GM18858 (cell line): ENCODE measurements around the gene ARHGAP26.

Experiments
- ATAC-seq: cut with Tn5 transposase; IDR thresholded peaks from one replicate; pipeline ENCODE4 v1.9.1; 2021; ENCODE audit not compliant: unreplicated experiment

ARHGAP26 gene

DNA sequence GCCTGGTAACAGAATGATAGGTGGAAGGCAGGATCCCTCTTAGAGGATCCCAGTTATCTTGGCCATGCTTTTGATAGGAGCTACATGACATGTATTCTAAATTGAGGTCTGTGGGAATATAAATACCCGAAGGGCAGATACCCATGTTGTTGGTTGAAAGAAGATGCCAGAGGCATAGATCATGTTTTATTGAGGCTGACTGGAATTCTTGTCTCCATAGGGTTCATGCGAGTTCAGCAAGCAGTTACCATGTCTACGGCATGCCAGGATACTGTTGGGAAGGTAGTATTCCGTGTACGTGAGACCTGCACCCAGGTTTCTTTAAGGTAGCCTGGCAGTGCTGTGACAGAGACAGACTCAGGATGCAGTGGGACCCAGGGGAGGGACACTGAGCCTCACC lies 402.6 kb downstream of the ARHGAP26 start:
- ATAC-seq: no peak

DNA sequence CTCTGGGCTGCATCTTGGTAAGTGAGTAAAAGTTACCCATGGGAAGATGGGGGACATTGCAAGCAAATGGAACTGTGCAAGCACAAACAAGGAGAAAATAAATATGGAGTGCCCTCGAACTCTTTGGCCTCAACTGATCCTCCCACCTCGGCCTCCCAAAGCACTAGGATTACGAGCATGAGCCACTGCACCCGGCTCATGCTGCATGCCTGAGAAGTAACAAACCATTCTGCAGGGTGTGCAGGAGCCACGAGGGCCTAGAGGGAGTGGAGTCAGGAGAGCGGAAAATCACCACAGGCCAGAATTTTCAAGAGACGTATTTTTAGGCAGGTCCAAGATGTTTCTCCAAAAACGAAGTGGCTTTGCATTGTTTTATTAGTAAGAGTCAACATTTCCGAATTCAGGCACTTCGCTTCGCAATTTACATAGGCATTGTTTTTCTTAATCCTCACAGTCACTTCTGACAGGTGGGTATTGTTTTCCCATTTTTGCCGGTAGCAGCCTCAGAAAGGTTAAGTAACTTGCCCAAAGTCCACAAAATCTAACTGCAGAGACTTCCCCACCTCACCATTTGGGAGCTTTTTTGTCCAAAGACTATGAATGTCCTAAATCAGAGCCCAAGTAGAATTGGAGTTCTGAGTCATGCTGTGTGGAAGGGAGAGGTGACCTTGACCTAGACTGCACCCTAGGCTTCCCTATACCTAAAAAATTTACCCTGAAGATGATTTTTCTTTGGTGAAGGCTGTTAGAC lies 403.1 kb downstream of the ARHGAP26 start:
- no peak for ATAC-seq

DNA sequence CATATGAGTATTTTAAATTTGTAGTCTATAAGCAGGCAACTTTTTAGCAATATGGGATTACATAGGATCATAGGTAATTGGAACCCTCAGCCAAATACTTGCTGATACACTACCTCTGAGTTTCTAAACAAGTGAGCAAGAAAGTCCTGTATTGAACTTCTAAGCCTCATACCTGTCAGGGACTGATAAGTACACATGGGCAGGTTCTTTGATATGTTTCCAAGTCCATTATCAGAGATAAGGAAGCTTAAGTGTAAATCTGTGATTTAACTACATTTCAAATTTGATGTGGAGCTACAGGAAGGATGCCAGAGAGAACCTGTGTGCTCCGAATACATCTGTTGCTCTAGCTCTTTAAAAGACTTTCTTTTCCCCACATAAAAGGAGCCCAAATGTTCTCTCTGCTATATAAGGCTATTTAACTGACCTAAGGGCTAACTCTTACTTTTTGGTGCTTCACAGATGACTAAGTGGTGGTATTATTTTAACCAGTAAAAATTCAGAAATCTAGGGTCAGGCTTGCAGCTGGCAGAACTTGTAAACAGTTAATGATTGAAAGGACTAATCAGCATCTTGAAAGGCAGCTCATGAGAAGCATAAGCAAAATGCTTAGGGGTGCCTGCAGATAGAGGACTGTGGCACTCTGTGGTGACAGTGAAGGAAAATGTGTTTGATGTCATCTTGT lies 404.7 kb downstream of the ARHGAP26 start:
- peak; percentile 85 for ATAC-seq

DNA sequence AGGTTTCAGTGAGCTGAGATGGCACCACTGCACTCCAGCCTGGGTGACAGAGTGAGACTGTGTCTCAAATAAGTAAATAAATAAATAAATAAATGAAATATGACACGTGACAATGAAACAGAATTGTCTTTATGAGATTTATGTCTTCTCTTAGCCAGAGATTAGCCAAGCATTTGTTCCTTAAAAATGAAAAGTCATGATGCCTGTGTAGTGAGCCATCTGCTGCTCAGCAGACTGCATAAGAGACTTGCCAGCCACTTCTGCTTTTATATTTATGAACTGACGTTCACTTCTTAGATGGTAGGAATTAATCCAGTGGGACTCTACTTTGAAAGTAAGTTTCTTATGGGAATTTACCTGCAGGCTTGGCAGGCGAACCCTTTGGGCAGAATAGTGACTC lies 405.9 kb downstream of the ARHGAP26 start:
- no peak for ATAC-seq

DNA sequence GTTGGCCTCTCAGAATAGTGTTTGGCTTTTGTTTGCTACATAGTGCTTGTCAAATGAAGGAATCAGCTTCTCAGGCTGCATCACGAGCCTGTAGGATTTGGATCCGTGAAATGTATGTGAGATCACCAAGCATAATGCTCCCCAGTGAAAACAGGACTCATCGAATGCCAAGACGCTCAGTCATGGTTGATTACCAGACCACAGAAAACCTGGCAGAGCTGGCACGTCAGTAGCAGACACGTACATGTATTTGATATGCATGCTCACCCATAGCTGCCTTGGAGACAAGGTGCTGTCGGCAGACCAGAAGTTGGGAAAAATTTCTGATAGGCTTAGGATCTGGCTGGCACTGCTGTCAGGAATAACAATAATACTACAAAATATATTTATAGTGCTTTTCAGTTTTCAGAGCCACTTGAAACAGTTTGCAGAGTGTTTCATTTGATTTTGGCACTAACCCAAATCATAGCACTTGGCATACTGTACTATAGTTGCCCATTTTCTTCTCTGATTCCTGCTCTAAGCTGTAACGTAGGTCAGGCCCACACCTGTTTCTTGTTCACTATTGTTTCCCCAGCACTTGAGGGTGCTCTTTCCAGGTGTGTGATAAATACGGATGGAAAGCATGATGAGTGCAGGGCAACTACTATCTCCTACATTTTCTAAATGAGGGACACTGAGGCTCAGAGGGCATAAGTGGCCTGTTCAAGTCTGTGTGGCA lies 407.2 kb downstream of the ARHGAP26 start:
- ATAC-seq: no peak

DNA sequence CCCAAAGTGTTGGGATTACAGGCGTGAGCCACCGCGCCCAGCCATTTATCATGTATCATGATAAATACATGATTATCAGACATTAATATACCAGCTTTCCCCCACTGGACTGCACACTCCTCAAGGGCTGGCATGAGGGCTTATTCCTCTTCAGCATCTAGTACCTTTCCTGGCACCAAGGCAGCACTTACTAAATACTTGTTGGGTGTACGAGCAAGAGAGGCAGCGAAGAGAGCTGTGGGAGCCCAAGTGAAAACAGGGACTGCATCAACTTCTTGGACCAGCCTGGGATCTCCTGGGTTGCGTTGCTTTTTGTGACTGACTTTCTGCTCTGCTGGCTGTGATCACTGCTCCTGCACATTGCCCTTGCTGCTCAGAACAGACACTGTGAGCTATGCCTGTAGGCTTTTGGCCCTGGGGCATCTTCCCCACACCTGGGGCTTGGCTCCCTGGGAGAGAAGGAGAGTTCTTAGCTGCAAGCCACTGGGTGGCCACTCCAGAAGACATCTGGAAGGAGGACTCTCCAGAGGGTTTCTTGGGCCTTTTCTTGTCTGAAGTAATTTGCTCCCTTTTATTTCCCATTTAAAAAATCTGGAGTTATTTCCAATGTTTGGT lies 409.1 kb downstream of the ARHGAP26 start:
- ATAC-seq: no peak

DNA sequence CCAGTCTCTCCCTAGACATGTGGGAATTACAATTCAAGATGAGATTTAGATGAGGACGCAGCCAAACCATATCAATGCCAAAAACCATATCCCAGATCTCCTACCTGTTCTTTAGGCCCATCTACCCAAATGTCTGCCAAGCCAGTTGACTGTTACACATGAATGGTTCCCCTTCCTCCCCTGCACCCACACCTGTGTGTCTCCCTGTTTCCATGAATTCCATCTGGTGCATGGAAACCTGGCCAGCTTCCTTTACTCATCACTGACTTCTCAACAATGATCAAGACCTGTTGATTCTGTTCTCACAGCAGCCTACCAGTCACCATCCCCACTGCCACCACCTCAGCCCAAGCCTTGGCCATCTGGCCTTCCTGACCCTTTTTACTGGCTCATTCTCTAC lies 410.6 kb downstream of the ARHGAP26 start:
- ATAC-seq: no peak

DNA sequence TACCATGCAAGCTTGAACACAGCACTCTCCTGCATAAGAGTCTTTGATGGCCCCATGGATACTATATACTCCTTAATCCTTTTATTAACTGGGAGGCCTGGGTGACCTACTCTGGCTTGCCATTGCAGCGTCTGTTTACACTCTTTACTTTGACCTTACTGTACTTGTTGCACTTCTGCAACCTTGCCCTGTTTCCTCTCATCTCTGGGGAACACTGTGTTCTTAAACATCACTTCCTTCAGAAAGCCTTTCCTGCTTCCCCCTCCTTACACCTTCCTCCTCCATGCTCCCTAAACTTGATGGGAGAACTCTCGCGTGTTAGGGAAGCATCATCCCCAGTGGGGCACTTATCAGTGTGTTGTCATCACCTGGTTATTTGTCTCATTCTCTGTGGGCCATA lies 411.0 kb downstream of the ARHGAP26 start:
- ATAC-seq: no peak

DNA sequence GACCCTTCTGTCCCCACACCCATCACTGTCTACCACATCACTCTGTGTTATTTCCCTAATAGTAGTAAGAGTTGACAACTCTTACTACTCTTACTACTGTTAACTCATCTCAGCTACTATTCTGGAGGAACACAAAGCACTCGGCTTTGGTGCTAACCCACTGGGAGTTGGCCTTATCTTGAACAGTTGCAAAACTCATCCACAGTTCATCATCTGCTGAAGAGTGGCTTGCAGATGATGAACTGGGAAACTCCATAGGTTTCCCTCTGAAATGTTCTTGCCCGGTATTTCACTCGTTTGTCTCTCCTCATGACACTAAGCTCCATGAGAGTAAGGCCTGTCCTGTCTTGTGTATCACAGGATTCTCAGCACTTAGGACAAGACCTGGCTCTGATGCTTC lies 411.9 kb downstream of the ARHGAP26 start:
- no peak for ATAC-seq

DNA sequence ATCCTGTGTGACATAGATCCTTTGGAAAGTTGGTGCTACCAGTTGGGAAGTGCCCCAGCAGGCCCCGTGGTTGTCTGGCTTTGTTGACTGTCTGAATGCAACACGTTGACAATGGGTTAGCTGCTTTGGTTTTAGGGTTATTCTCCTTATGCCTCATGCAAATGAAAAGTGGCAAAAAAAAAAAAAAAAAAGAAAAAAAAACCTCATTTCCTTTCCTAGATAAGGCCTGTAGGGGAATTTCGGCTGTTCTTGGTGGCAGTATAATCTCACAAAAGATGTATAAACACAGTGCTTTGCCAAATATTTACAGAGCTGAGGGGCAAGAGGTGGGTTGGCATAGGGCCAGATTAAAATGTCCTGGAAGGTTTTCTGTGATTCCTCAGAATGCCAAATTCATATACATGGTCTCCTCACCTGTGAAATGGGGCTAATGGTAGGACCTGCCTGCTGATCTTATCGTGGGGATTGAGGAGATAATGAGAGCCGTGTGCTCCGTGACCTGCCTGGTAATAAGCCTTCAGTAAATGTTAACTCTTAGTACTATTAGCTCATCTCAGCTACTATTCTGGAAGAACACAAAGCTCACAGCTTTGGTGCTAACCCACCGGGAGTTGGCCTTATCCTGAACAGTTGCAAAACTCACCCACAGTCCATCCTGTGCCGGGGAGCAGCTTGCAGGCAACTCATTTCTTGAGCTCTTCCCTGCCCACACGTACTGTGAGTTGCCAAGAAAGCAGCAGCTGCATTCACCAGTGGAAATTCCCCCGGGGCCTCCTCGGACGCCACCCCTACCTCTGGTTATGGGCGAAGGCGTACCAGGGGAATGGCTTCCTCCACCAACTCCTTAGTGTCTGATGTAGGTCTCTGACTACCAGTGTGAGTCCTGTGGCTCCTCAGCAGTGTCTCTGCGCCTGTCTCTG lies 413.0 kb downstream of the ARHGAP26 start:
- peak; percentile 51 for ATAC-seq

DNA sequence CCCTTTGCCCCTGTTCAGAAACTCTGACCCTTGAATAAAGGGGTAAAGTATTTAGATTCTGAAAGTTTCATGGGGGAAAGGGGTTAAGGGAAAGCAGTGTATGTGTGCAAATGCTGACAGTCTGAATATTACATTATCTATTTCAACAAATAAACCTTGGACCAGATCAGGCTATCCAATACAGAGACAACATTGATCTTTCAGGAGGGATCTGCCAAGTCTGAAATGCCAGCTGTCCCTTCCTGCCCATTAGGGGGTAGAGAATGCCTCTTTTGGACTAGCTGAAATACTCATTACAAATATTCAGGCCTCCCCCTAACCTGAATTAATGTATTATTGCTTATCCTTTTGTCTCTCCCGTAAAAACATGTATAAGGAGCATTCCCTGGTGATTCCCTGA lies 413.8 kb downstream of the ARHGAP26 start:
- no peak for ATAC-seq

DNA sequence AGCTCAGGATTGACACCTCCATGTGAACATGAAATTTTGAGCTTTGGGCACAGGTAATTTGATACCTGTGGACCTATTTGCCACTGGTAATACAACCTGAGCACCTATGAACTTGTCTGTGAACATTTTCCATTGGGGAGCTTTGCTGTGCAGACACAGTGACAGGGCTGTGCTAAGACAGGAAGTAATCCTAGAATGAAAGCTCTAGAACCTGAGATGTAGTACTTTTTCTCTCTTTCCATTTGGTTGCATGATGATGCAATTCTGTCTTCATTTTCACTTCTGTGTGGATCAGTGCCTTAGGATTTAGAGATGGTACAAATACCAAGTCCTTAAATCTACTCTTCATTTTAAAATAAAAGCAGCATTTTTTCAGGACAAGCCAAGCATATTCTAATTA lies 416.4 kb downstream of the ARHGAP26 start:
- peak; percentile 28 for ATAC-seq

DNA sequence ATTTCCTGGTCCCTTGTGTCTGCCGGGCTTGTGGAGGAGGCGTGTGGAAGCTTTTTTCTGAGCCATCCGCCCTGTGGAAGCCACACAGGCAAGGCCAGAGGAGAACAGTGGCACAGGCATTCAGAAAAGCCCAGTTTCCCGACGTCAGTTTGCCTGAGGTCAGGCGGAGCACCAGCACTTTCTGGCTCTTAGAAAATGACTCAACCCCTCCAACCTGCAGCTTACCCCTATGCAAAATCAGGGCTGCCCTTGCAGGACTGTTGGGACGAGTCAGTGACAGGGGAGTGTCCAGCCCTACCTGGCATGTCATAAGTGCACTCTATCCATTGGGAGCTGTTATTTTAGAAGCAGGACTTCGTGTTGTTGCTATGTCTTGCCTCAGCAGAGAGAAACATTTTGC lies 417.3 kb downstream of the ARHGAP26 start:
- ATAC-seq: no peak

DNA sequence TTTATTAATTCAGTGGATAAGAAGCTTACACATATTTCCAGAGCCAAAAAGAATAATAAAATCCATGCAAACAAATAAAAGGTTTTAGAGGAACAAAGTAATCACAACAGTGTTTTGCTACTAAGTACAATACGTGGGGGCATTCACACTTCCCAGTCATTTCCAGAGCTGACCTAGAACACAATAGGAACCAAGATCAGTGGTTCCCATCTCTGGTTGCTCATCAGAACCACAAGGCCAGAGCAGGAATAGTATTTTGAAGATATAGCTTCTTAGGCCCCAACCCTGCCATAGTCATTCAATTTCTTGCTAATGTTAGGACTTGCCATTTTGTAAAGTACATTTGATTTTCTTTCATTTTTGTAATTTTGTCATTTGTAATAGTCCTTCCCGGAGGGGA lies 417.9 kb downstream of the ARHGAP26 start:
- no peak for ATAC-seq

DNA sequence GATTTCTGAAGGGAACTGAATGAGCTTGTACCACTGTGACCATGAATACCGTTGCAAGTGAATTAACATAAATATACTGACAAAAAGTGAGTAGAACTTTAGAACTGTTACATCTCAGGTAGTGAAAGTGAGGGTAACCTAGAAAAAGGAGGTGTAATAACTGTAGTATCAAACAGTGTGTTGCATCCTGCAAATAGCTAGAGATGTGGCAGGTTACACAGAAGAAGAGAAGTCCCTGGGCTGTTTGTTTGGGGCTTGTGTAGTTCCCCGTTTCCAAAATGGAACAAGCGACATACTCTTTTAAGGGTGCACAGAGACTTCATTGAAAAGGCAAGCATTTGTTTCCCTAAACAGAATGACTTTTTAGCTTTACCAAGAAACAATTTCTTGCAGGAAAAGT lies 418.5 kb downstream of the ARHGAP26 start:
- ATAC-seq: no peak

DNA sequence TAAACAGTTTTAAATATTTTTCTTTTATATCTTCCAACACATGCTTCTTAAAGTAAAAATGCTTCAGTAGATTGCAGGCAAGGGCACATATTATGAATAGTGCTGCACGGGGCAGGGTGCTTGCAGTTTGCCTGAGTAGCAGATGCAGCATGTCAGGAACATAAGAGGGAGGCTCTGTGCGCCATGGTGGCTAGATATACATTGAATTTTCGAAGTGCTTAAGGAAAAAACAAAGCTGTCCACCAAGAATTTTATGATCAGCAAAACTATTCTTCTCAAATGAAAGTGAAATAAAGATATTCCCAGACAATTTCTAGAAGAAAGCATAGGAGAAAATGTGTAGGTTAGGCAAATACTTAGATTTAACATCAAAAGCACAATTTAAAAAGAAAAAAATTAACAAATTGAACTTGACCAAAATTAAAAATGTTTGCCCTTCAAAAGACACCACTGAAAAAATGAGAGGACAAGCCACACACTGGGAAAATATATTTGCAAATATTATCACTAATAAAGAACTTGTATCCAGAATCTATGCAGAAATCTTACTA lies 420.2 kb downstream of the ARHGAP26 start:
- no peak for ATAC-seq

DNA sequence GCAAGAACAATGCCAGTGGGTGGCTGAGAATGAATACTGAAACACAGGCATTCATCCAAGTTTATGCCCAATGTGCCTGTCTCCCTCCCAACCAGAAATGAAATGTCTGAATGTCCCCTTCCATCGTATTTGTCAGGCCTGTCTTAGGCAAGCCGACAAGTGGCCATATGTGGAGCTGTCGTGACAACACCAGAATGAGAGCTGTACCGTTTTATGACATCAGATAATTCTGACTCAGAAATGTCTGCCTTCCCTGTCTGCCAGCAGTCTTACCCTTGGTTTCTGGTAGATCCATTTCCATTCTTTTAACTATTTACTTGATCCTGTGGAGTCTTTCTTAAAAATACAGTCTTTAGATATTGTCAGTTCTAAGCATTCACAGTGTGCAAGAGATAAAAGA lies 421.5 kb downstream of the ARHGAP26 start:
- no peak for ATAC-seq

DNA sequence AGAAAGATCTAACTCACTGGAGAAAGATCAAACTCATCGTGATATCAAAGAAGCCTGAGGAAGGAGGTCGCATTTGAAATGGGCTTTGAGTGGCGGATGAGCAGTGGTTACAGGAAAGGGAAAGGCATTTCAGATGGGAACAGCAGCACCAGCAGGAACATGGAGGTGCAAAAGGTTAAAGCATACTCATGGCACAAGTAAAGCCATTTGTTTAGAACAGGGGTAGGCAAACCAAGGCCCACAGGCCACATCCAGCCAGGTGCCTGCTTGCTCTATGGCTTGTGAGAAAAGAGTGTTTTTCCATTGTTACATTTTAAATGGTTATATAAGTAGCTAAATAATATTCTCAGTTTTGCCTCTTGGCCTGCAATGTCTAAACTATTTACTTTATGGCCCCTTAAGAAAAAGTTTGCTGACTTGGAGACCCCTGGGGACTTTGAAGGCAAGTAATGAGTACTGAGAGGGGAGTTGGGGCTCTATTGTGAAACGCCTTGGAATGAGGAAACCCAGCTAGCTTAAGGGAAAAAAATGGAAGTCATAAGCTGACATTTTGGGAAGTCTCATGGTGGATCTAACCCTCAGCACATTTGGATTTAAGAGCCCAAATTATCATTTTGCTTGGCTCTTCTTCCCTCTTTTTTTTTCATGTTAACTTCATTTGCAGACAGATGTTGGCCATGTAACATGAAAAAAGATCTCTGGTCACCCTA lies 422.2 kb downstream of the ARHGAP26 start:
- no peak for ATAC-seq

DNA sequence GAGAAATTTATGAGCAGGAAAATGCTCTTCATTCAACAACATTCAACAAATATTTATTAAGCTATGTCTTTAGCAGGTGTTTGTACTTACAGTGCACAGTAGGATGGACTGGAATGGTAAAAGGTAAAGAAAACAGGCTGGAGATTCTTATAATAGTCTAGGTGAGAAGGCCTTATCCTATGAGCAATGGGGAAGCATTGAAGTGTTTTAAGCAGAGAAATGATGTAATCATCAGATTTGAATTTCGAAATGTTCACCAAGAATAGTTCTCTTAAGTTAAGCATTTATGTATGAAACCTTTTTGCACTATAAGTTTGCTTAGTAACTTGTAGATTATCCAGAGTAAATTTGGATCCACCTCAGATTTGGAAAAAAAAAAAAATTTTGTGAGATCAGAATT lies 424.0 kb downstream of the ARHGAP26 start:
- ATAC-seq: no peak

DNA sequence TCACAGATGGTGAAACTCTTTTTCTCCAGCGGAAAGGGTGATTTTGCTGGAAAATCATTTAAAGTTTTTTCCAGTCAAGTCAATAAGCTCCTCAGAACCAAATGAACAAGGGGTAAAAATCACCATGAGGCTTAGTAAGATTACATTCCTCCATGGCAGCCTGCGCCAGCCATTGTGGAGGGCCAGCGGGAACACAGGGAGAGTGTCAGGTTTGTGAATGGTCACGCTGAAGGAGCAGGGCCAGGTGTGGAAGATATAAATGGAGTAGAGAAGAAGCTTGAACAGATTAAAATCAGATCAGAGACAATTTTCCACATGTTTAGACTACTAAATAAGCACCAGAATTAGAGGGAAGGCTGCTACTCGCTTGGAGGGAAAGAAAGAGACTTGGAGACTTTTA lies 424.5 kb downstream of the ARHGAP26 start:
- no peak for ATAC-seq
